Psoas muscle (tissue), 8 donors: ENCODE results near the gene ACTL7B. TPM values are rescaled to one million over a fixed set of nuclear protein-coding genes. Genes with fewer than 3 reads are reported as not detected.
"Not testable (repeated sequence)": the region's sequence is repeated elsewhere in the genome, so short reads cannot be mapped to it uniquely, and the experiment has no call there.

ENCODE experiments used
- ATAC-seq, 4 donors: fragments of 200-7000 bp; cut with Tn5 transposase; one replicate each; pipeline ENCODE4 v1.9.1; 2020; ENCODE audit warnings: moderate library complexity in 3 of 4, mild to moderate bottlenecking in 2 of 4
- DNase-seq, 2 donors: peaks; one replicate each; pipeline ENCODE4 v3.0.0-alpha.2; 2020
- H3K27ac ChIP-seq: fragments of 200-600 bp; one replicate; pipeline ENCODE4 v1.8.0; 2022
- H3K27me3 ChIP-seq, 3 donors: fragments of 200-600 bp in 1 of 3; one replicate each; pipeline versions ENCODE4 v1.6.1 to v1.8.0; 2013 to 2022; ENCODE audit warnings: low read length in 2 of 3, mild to moderate bottlenecking in 2 of 3, moderate library complexity in 1 of 3; ENCODE audit not compliant: insufficient read depth in 3 of 3
- H3K36me3 ChIP-seq, 2 donors: fragments of 200-600 bp in 1 of 2; one replicate each; pipeline versions ENCODE4 v1.6.1 to v1.8.0; 2013 to 2022; ENCODE audit warnings: low read depth in 1 of 2, mild to moderate bottlenecking in 1 of 2, moderate library complexity in 1 of 2; ENCODE audit not compliant: insufficient read depth in 1 of 2
- H3K4me1 ChIP-seq: fragments of 200-600 bp; one replicate; pipeline ENCODE4 v1.8.0; 2022
- H3K4me3 ChIP-seq: fragments of 200-600 bp; one replicate; pipeline ENCODE4 v1.8.0; 2022; ENCODE audit warnings: mild to moderate bottlenecking
- H3K9me3 ChIP-seq: fragments of 200-600 bp; one replicate; pipeline ENCODE4 v1.8.0; 2022
- CTCF ChIP-seq: fragments of 200-600 bp; IDR thresholded peaks from one replicate; pipeline ENCODE4 v1.8.0; 2022; ENCODE audit warnings: antibody characterized with exemption
- WGBS, 3 donors: extraction: QIAGEN DNeasy Blood & Tissue Kit; methylation state at CpG; one replicate each; pipeline versions ENCODE4 v1.1.6 to v1.1.7; 2013; 5-methylcytosine and 5-hydroxymethylcytosine counted together
- intact Hi-C, 2 donors: fragments of 100-400 bp; cut with DNase I; formaldehyde crosslinking; loops; one replicate each; pipeline versions ENCODE4 v1.11.0 to v1.14.2; 2022
- long read RNA-seq, 2 donors: library from polyadenylated mRNA; unstranded; transcript quantifications; one replicate each; pipeline ENCODE4 v2.0.0, GENCODE V29; 2021
- polyA plus RNA-seq, 3 donors: library from polyadenylated mRNA; stranded (reverse); fragments of 200-250 nt; gene quantifications; one replicate each; pipeline ENCODE4 v1.2.3, GENCODE V29; 2013
- total RNA-seq, 4 donors: library from RNA; stranded (reverse); fragmentation: NEBNext Ultra II Directional in 2 of 4; extraction: Animal tissue kit (Norgen Biotek cat#: 25700) in 2 of 4; gene quantifications; one replicate each; pipeline versions ENCODE4 v1.2.1 to v1.2.4, GENCODE V29; 2021 to 2023
- donor health status: healthy with polysubstance abuse.
- donor health status: DM: no; HTN: no; CAD: no; lungs with moderate emphysema.
- donor health status: Bipolar disorder and iron deficiency.
- donor health status: healthy.
- donor health status: DM: yes; HTN: yes; CAD: no.
- donor health status: DM: no; HTN: no; CAD: no.
- donor health status: DM: no; HTN: no; CAD: no.
- donor health status: DM: yes; HTN: yes; CAD: no.

The ACTL7B gene
- not detected for total RNA-seq
- not detected for polyA plus RNA-seq
- long read RNA-seq, donor 1 = 0 reads
- long read RNA-seq, donor 2 = 0 reads

GRCh38 chr9:108855888-108856287 is at the start of gene ACTL7B:
ACTL7B (minus strand) TSS chr9:108855986; CDS start chr9:108855930, 56 bp downstream.
- H3K27ac ChIP-seq = no peak within 1 kb of the TSS
- intact Hi-C loops = no loop called here
- H3K4me1 ChIP-seq = no peaks in the 10 kb centered on the region
- H3K36me3 ChIP-seq = no peaks in the 10 kb centered on the region
- H3K9me3 ChIP-seq = no peaks in the 10 kb centered on the region
- no peak for ATAC-seq
- H3K27me3 ChIP-seq = no peaks in the 10 kb centered on the region
- WGBS, 3 donors = 79 to 80% (median 80%) methylated on average over 7 of the region's 7 CpGs
- TF ChIP-seq CTCF = no peak
- no peak within 1 kb of the TSS for H3K4me3 ChIP-seq
- no peak for DNase-seq

- H3K27me3 ChIP-seq = no peaks in the 10 kb centered on the region
- WGBS, 3 donors = 91 to 92% (median 92%) methylated on average over 2 of the region's 2 CpGs
- TF ChIP-seq CTCF = no peak
- ATAC-seq = no peak
- intact Hi-C loops = no loop called here
- peaks cover 14 to 98% of the 10 kb centered on the region in 2 donors for H3K36me3 ChIP-seq
- no peak for DNase-seq
- H3K4me1 ChIP-seq = no peaks in the 10 kb centered on the region
- H3K4me3 ChIP-seq = no peak overlapping the region
- no peaks in the 10 kb centered on the region for H3K9me3 ChIP-seq
- H3K27ac ChIP-seq = no peak overlapping the region
Measured at GRCh38 chr9:108905494-108905893, 49.7 kb upstream of the ACTL7B start.

- Histone ChIP-seq H3K4me1 (no peaks in the 10 kb centered on the region), H3K36me3 (peaks cover 17 to 98% of the 10 kb centered on the region in 2 donors), H3K9me3 (no peaks in the 10 kb centered on the region), H3K4me3 (no peak overlapping the region), H3K27ac (no peak overlapping the region), H3K27me3 (no peaks in the 10 kb centered on the region)
- intact Hi-C loops = no loop called here
- no peak for TF ChIP-seq CTCF
- no peak for DNase-seq
- no peak for ATAC-seq
- WGBS, 3 donors = 94 to 96% (median 96%) methylated on average over 3 of the region's 3 CpGs
Measured at GRCh38 chr9:108904161-108904560, 48.4 kb upstream of the ACTL7B start.

GRCh38 chr9:108903420-108904103 is 47.8 kb upstream of the ACTL7B start:
- no peak for ATAC-seq
- H3K27ac ChIP-seq = no peak overlapping the region
- no peaks in the 10 kb centered on the region for H3K9me3 ChIP-seq
- no peaks in the 10 kb centered on the region for H3K27me3 ChIP-seq
- no peak for DNase-seq
- no peak for TF ChIP-seq CTCF
- peaks cover 17 to 98% of the 10 kb centered on the region in 2 donors for H3K36me3 ChIP-seq
- intact Hi-C loops = no loop called here
- WGBS, 3 donors = 86 to 93% (median 89%) methylated on average over 2 of the region's 2 CpGs
- no peaks in the 10 kb centered on the region for H3K4me1 ChIP-seq
- no peak overlapping the region for H3K4me3 ChIP-seq

GRCh38 chr9:108900176-108900575 is 44.4 kb upstream of the ACTL7B start:
- no peak for DNase-seq
- ATAC-seq = no peak
- H3K27me3 ChIP-seq = no peaks in the 10 kb centered on the region
- 87 to 95% (median 93%) methylated on average over 5 of the region's 5 CpGs for WGBS, 3 donors
- H3K4me1 ChIP-seq = no peaks in the 10 kb centered on the region
- H3K27ac ChIP-seq = no peak overlapping the region
- no peak overlapping the region for H3K4me3 ChIP-seq
- intact Hi-C loops = no loop called here
- H3K9me3 ChIP-seq = no peaks in the 10 kb centered on the region
- H3K36me3 ChIP-seq = peaks cover 19 to 98% of the 10 kb centered on the region in 2 donors
- TF ChIP-seq CTCF = no peak

- WGBS, 3 donors = 94 to 96% (median 95%) methylated on average over 8 of the region's 8 CpGs
- intact Hi-C loops, ATAC-seq, DNase-seq, H3K4me3 ChIP-seq, H3K27me3 ChIP-seq, H3K9me3 ChIP-seq, H3K4me1 ChIP-seq, H3K27ac ChIP-seq: not testable (repeated sequence)
- peaks cover 20 to 98% of the 10 kb centered on the region in 2 donors for H3K36me3 ChIP-seq
Measured at GRCh38 chr9:108899023-108899695, 43.4 kb upstream of the ACTL7B start.
